Spleen (tissue), 11 donors: ENCODE results near the gene STIM1. TPM values are rescaled to one million over a fixed set of nuclear protein-coding genes. Genes with fewer than 3 reads are reported as not detected.
"Not testable (repeated sequence)": the region's sequence is repeated elsewhere in the genome, so short reads cannot be mapped to it uniquely, and the experiment has no call there.

Source experiments
- DNase-seq: peaks from one replicate; pipeline ENCODE4 v3.0.0-alpha.2; 2020
- H3K27ac ChIP-seq, 8 donors: fragments of 200-600 bp; sonication (generic) in 7 of 8; 1 replicate in 4 of 8; 2 replicates in 4 of 8; pipeline versions ENCODE4 v1.5.0 to v1.8.0; 2016 to 2021; ENCODE audit warnings: inconsistent platforms in 4 of 8, mild to moderate bottlenecking in 4 of 8, moderate library complexity in 1 of 8
- H3K27me3 ChIP-seq, 7 donors: fragments of 200-600 bp; sonication (generic) in 6 of 7; replicated peaks in 1 of 7; 1 replicate in 4 of 7; 2 replicates in 3 of 7; pipeline versions ENCODE4 v1.5.0 to v1.8.0; 2016 to 2021; ENCODE audit warnings: inconsistent platforms in 3 of 7, mild to moderate bottlenecking in 1 of 7
- H3K36me3 ChIP-seq, 6 donors: fragments of 200-600 bp; sonication (generic) in 5 of 6; 1 replicate in 4 of 6; 2 replicates in 2 of 6; pipeline versions ENCODE4 v1.5.0 to v1.8.0; 2016 to 2021; ENCODE audit warnings: inconsistent platforms in 2 of 6
- H3K4me1 ChIP-seq, 6 donors: fragments of 200-600 bp; sonication (generic) in 5 of 6; 1 replicate in 3 of 6; 2 replicates in 3 of 6; pipeline versions ENCODE4 v1.5.0 to v1.8.0; 2016 to 2021; ENCODE audit warnings: inconsistent platforms in 3 of 6
- H3K4me3 ChIP-seq, 8 donors: fragments of 200-600 bp; sonication (generic) in 7 of 8; 1 replicate in 4 of 8; 2 replicates in 4 of 8; pipeline versions ENCODE4 v1.5.0 to v1.8.0; 2016 to 2021; ENCODE audit warnings: inconsistent platforms in 4 of 8, mild to moderate bottlenecking in 4 of 8, moderate library complexity in 2 of 8
- H3K9me3 ChIP-seq, 8 donors: fragments of 200-600 bp; sonication (generic) in 7 of 8; 1 replicate in 4 of 8; 2 replicates in 4 of 8; pipeline versions ENCODE4 v1.5.0 to v1.8.0; 2016 to 2021; ENCODE audit warnings: inconsistent platforms in 4 of 8
- POLR2A ChIP-seq, 3 donors: fragments of 450-650 bp; IDR thresholded peaks; one replicate each; pipeline ENCODE4 v1.5.1; 2017; ENCODE audit warnings: antibody characterized with exemption in 3 of 3, mild to moderate bottlenecking in 1 of 3
- POLR2AphosphoS5 ChIP-seq, 3 donors: sonication (generic); formaldehyde crosslinking; IDR thresholded peaks; one replicate each; pipeline ENCODE4 v1.5.1; 2017; ENCODE audit warnings: antibody characterized with exemption in 3 of 3
- WGBS, 5 donors: extraction: QIAGEN DNeasy Blood & Tissue Kit in 3 of 5; methylation state at CpG; one replicate each; pipeline versions ENCODE4 v1.1.5 to v1.1.7; 2013 to 2018; 5-methylcytosine and 5-hydroxymethylcytosine counted together
- intact Hi-C: fragments of 100-400 bp; cut with DNase I; formaldehyde crosslinking; loops from one replicate; pipeline ENCODE4 v1.15.0; 2023; ENCODE audit warnings: low total_unique reads
- polyA plus RNA-seq, 3 donors: library from polyadenylated mRNA; stranded (reverse); fragments of 200-250 nt; gene quantifications; one replicate each; pipeline ENCODE4 v1.2.1, GENCODE V29; 2013
- total RNA-seq, 7 donors: library from RNA; depleted of rRNA in 3 of 7; stranded (reverse); fragments of >200 nt in 3 of 7; fragmentation: NEBNext Ultra II Directional in 4 of 7; extraction: Animal tissue kit (Norgen Biotek cat#: 25700) in 4 of 7; gene quantifications; one replicate each; pipeline versions ENCODE4 v1.1.0 to v1.2.1, GENCODE V29; 2016 to 2021
- TF ChIP-seq, protein P1 (sequence below), 11 experiments: fragments of 200-600 bp in 7 of 11; fragments of 450-650 bp in 4 of 11; sonication (generic) in 4 of 11; IDR thresholded peaks in 8 of 11; conservative IDR thresholded peaks in 3 of 11; 1 replicate in 7 of 11; 2 replicates in 4 of 11; pipeline versions ENCODE4 v1.4.0 to v1.8.0; 2016 to 2021; ENCODE audit warnings: antibody characterized with exemption in 11 of 11, inconsistent platforms in 4 of 11, mild to moderate bottlenecking in 1 of 11
- donor health status: healthy with polysubstance abuse.
- donor health status: DM: no; HTN: no; CAD: no; lungs with moderate emphysema.
- donor health status: DM: no; HTN: no; CAD: no.
- donor health status: Bipolar disorder and iron deficiency.
- donor health status: healthy.
- donor health status: DM: no; HTN: no; CAD: no.
- donor health status: DM: yes; HTN: yes; CAD: no.

The STIM1 gene
- total and polyA plus RNA-seq, 10 donors: 13.0 to 85.2 (median 58.0) TPM

GRCh38 chr11:4118107-4118506 is 262.6 kb downstream of the STIM1 start:
- H3K4me3 ChIP-seq: no peak overlapping the region
- no peak overlapping the region for H3K27ac ChIP-seq
- no peak for DNase-seq
- peaks cover under 1 to 99% (median 64%) of the 10 kb centered on the region in 6 donors for H3K36me3 ChIP-seq
- no peaks in the 10 kb centered on the region for H3K4me1 ChIP-seq
- no peaks in the 10 kb centered on the region for H3K9me3 ChIP-seq
- no peak for TF ChIP-seq POLR2AphosphoS5 (IDR thresholded peaks at IDR 0.05)
- TF ChIP-seq POLR2A (IDR thresholded peaks at IDR 0.05): no peak
- TF ChIP-seq, protein P1, sequence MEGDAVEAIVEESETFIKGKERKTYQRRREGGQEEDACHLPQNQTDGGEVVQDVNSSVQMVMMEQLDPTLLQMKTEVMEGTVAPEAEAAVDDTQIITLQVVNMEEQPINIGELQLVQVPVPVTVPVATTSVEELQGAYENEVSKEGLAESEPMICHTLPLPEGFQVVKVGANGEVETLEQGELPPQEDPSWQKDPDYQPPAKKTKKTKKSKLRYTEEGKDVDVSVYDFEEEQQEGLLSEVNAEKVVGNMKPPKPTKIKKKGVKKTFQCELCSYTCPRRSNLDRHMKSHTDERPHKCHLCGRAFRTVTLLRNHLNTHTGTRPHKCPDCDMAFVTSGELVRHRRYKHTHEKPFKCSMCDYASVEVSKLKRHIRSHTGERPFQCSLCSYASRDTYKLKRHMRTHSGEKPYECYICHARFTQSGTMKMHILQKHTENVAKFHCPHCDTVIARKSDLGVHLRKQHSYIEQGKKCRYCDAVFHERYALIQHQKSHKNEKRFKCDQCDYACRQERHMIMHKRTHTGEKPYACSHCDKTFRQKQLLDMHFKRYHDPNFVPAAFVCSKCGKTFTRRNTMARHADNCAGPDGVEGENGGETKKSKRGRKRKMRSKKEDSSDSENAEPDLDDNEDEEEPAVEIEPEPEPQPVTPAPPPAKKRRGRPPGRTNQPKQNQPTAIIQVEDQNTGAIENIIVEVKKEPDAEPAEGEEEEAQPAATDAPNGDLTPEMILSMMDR (IDR thresholded peaks at IDR 0.05 in 8 of 11, conservative IDR thresholded peaks at IDR 0.05 in 3 of 11): no peak
- 69 to 89% (median 74%) methylated on average over 3 of the region's 3 CpGs for WGBS, 5 donors
- intact Hi-C loops: no loop called here
- H3K27me3 ChIP-seq: no peaks in the 10 kb centered on the region

DNA sequence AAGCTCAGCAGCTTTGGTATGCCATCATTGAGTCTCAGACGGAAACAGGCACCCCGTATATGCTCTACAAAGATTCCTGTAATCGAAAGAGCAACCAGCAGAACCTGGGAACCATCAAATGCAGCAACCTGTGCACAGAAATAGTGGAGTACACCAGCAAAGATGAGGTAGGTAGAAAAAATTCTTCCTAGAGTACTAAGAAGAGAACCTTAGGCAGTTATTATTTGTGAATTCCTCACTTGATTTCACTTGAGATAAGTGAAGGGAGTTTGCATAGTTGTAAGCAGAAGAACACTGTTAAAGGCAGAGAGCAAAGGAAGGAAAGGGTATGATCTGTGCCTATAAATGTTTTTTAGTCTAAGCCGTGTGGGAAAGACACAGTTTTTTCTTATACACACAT is 267.8 kb downstream of the STIM1 start:
- Histone ChIP-seq H3K27ac (no peak overlapping the region), H3K4me1 (no peaks in the 10 kb centered on the region), H3K27me3 (no peaks in the 10 kb centered on the region), H3K4me3 (no peak overlapping the region), H3K9me3 (no peaks in the 10 kb centered on the region), H3K36me3 (peaks cover 4 to 100% (median 89%) of the 10 kb centered on the region in 6 donors)
- DNase-seq: no peak
- WGBS, 5 donors: 94 to 99% (median 96%) methylated on average over 4 of the region's 4 CpGs
- intact Hi-C loops: no loop called here
- TF ChIP-seq POLR2AphosphoS5 (IDR thresholded peaks at IDR 0.05): no peak
- TF ChIP-seq, protein P1 (IDR thresholded peaks at IDR 0.05 in 8 of 11, conservative IDR thresholded peaks at IDR 0.05 in 3 of 11): no peak
- TF ChIP-seq POLR2A (IDR thresholded peaks at IDR 0.05): no peak

DNA sequence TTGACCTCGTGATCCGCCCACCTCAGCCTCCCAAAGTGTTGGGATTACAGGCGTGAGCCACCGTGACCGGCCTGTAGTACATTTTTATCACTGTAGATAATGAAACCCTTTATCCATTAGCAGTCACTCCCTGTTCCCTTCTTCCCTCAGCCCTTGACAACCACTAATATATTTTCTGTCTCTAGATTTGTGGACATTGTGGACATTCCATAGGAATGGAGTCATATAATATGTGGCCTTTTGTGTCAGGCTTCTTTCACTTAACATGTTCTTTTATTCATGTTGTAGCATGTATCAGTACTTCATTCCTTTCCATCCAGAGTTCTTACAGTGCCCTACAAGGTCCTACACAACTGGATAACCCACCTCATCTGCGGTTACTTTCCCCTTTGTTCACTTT is 269.7 kb downstream of the STIM1 start:
- DNase-seq: no peak

GRCh38 chr11:4127357-4127756 is 271.9 kb downstream of the STIM1 start:
- no peaks in the 10 kb centered on the region for H3K9me3 ChIP-seq
- no peaks in the 10 kb centered on the region for H3K4me1 ChIP-seq
- no peak overlapping the region for H3K27ac ChIP-seq
- no peaks in the 10 kb centered on the region for H3K27me3 ChIP-seq
- no peak for DNase-seq
- no peak overlapping the region for H3K4me3 ChIP-seq
- WGBS, 5 donors: 88 to 100% (median 97%) methylated on average over 1 of the region's 1 CpG
- TF ChIP-seq, protein P1 (IDR thresholded peaks at IDR 0.05 in 8 of 11, conservative IDR thresholded peaks at IDR 0.05 in 3 of 11): no peak
- no peak for TF ChIP-seq POLR2A (IDR thresholded peaks at IDR 0.05)
- TF ChIP-seq POLR2AphosphoS5 (IDR thresholded peaks at IDR 0.05): no peak
- H3K36me3 ChIP-seq: peaks cover 4 to 100% (median 79%) of the 10 kb centered on the region in 6 donors
- intact Hi-C loops: no loop called here

More for the DNA sequence above, 269.7 kb downstream of the STIM1 start:
- H3K27ac ChIP-seq: no peak overlapping the region
- H3K9me3 ChIP-seq: no peaks in the 10 kb centered on the region
- peaks cover 4 to 100% (median 84%) of the 10 kb centered on the region in 6 donors for H3K36me3 ChIP-seq
- TF ChIP-seq POLR2A (IDR thresholded peaks at IDR 0.05) (no peak), POLR2AphosphoS5 (IDR thresholded peaks at IDR 0.05) (no peak)
- TF ChIP-seq, protein P1 (IDR thresholded peaks at IDR 0.05 in 8 of 11, conservative IDR thresholded peaks at IDR 0.05 in 3 of 11): no peak
- no peaks in the 10 kb centered on the region for H3K4me1 ChIP-seq
- WGBS, 5 donors: 94 to 99% (median 97%) methylated on average over 6 of the region's 6 CpGs
- no peak overlapping the region for H3K4me3 ChIP-seq
- no peaks in the 10 kb centered on the region for H3K27me3 ChIP-seq
- intact Hi-C loops: no loop called here

- H3K27me3 ChIP-seq, DNase-seq, H3K4me1 ChIP-seq, H3K27ac ChIP-seq, H3K9me3 ChIP-seq, H3K4me3 ChIP-seq, intact Hi-C loops: not testable (repeated sequence)
- 85 to 94% (median 92%) methylated on average over 4 of the region's 4 CpGs for WGBS, 5 donors
- peaks cover 0 to 100% (median 73%) of the 10 kb centered on the region in 6 donors for H3K36me3 ChIP-seq
Observed at GRCh38 chr11:4130219-4130618, 274.8 kb downstream of the STIM1 start.
